Measurements from ENCODE around the gene ZNF514. TPM values are rescaled to one million over a fixed set of nuclear protein-coding genes. Genes with fewer than 3 reads are reported as not detected.
A peak's percentile ranks its signal among the peaks of the same experiment; 100 is the strongest.
"Not testable (repeated sequence)": the region's sequence is repeated elsewhere in the genome, so short reads cannot be mapped to it uniquely, and the experiment has no call there.

ZNF514 gene
- total RNA-seq, 1 donor from 2014 or later: 33.3 TPM

- DNase-seq (ENCODE audit: low spot score): no peak
Measured at GRCh38 chr2:95138702-95139101, 20.9 kb downstream of the ZNF514 start.

GRCh38 chr2:95122197-95122551 lies 37.5 kb downstream of the ZNF514 start:
- DNase-seq (ENCODE audit: low spot score): no peak

- DNase-seq (ENCODE audit: low spot score): peak; percentile 88
Measured at GRCh38 chr2:95121407-95122196, 38.0 kb downstream of the ZNF514 start, which contains the start of gene MRPS5. Gene MRPS5 (minus strand): TSS chr2:95121808. CDS start chr2:95121791, 17 bp downstream.

- DNase-seq (ENCODE audit: low spot score): no peak
Measured at GRCh38 chr2:95121093-95121406, 38.6 kb downstream of the ZNF514 start.

DNA sequence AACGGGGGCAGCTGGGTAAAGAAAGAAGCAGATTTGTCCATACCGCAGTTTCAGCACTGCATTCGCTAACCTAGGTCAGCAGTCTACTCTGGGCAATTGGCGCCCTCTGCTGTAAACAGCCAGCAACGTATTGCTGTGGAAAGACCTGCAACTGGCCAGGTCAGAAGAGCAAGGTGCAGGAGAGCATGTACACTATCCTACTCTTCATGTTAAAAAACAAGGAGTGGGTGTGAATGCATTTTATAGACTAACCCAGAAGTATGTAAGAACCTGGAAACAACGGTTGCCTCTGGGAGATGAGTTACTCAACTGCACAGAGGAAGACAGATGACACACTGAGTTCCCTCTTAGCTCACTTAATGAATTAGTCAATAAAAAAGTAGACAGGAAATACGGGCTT lies 44.2 kb downstream of the ZNF514 start:
- DNase-seq (ENCODE audit: low spot score): peak; percentile 67

- no peak for DNase-seq (ENCODE audit: low spot score)
Measured at GRCh38 chr2:95113464-95113863, 46.2 kb downstream of the ZNF514 start.

GRCh38 chr2:95110395-95110794 lies 49.3 kb downstream of the ZNF514 start:
- no peak for DNase-seq (ENCODE audit: low spot score)

- DNase-seq (ENCODE audit: low spot score): no peak
Measured at GRCh38 chr2:95109260-95109659, 50.4 kb downstream of the ZNF514 start.

DNA sequence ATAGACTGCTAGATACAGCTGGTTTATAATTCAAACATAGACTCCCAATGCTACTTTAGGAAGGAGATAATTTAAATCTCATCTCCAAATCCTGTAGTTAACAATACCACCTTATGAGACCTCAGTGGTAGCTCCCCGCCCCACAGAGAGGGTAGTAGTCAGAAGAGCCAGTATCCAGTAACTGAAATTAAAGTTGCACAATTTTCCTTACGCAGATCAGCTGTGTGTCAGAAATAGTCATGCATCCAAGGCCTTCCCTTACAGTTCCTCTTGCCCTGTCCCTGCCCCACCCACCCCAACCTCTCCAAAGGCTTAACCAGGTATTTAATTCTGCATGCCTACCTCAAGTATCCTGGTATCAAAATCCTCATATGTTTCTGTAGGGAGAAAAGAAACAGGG lies 53.6 kb downstream of the ZNF514 start:
- DNase-seq (ENCODE audit: low spot score): no peak

DNA sequence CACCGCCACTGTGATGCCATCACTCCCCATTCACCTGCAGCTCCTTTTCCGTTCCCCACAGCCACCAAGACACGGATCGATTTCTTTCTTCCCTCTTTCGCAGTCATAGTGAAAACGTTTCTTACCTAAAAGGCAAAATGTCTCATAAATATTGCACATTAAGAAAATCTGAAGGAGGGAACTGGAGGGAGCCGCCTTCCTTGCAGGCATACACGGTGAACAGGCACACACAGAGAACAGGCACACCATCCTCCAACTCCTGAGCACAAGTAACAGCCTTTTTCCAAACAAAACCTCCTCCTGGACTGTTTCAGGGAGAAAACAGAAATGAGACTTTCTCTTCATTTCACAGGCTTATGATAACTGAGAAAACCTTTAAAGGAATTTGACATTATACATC lies 55.0 kb downstream of the ZNF514 start:
- no peak for DNase-seq (ENCODE audit: low spot score)

- no peak for DNase-seq (ENCODE audit: low spot score)
Measured at GRCh38 chr2:95099910-95100309, 59.7 kb downstream of the ZNF514 start.

DNA sequence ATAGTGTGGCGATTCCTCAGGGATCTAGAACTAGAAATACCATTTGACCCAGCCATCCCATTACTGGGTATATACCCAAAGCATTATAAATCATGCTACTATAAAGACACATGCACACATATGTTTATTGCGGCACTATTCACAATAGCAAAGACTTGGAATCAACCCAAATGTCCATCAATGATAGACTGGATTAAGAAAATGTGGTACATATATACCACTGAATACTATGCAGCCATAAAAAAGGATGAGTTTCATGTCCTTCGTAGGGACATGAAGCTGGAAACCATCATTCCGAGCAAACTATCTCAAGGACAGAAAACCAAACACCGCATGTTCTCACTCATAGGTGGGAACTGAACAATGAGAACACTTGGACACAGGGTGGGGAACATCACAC lies 61.4 kb downstream of the ZNF514 start:
- DNase-seq (ENCODE audit: low spot score): not testable (repeated sequence)

Other genes starting within 250 kb of the ZNF514 start
- gene MAL, start 134.1 kb downstream of the ZNF514 start, total RNA-seq: 19.2 TPM
- 52.1 TPM for gene MRPS5, start 38.0 kb downstream of the ZNF514 start, total RNA-seq
- 4.5 TPM for gene ZNF2, start 6.0 kb upstream of the ZNF514 start, total RNA-seq
- gene ZNF892, start 47.7 kb upstream of the ZNF514 start, total RNA-seq: 5.3 TPM
- 176 TPM for gene PROM2, start 114.6 kb upstream of the ZNF514 start, total RNA-seq
- gene KCNIP3, start 137.5 kb upstream of the ZNF514 start, total RNA-seq: 6.2 TPM
- 25.7 TPM for gene FAHD2A, start 242.9 kb upstream of the ZNF514 start, total RNA-seq